Measurements from ENCODE around the gene HYKK.

DNA sequence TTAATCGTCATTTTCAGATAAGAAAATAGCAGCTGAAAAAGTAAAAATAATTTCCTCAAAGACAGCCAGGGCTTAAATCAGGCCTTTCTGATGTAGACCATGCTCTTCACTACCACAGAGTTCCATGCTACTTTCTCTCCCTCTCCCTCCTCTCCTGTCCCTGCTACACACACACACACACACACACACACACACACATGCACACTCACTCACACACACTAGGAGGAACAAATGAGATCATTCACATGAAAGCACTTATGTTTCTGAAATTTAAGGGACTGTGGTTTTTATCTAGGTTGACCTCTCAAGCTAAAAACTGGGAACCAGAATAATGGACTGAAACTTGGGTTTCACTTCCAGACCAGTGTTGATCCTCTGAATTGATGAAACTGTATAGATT is 28.8 kb downstream of the HYKK start:
- TF ChIP-seq CTCF (IDR thresholded peaks at IDR 0.05) (no peak), EP300 (IDR thresholded peaks at IDR 0.05) (no peak), POLR2A (IDR thresholded peaks at IDR 0.05) (no peak)
